GM18511 (cell line): ENCODE data around the gene PCBD1.
"Not testable (repeated sequence)": the region's sequence is repeated elsewhere in the genome, so short reads cannot be mapped to it uniquely, and the experiment has no call there.

Experiments used
- ATAC-seq: cut with Tn5 transposase; IDR thresholded peaks from one replicate; pipeline ENCODE4 v1.9.1; 2021; ENCODE audit warnings: mild to moderate bottlenecking, moderate library complexity; ENCODE audit not compliant: unreplicated experiment

Gene PCBD1

DNA sequence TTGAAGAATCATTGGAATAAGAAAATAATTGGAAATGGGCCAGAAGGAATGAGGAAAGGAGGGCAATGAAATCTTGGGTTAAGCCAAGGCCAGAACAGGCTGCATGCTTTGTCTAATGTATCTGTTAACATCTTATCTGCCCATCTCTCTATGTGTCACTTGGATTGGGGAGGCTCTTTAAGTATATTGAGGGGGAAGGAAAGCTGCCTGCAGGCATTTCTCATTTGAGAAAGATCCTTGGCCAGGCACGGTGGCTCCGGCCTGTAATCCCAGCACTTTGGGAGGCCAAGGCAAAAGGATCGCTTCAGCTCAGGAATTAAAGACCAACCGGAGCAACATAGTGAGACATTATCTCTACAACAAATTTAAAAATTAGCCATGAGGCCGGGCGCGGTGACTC, 14.3 kb downstream of the PCBD1 start:
- ATAC-seq, result no peak

DNA sequence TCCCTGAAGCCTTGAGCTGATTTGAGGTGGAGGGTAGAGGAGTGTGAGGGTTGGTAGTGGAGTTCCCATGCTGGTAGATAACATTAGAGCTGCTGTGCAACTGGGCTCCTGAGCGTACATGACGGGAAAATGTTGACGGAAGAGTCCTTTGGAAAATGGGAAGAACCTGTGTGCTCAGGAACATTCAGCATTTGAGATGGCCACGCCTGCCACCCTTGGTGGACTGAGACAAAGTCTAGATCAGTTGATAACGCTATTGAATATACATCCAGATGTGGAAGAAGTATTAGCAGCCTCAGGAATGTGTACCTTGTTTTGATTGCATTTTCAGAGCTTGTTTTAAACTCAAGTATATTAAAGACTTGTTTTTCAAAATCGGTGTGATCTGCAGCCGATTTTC, 16.1 kb downstream of the PCBD1 start:
- no peak for ATAC-seq

DNA sequence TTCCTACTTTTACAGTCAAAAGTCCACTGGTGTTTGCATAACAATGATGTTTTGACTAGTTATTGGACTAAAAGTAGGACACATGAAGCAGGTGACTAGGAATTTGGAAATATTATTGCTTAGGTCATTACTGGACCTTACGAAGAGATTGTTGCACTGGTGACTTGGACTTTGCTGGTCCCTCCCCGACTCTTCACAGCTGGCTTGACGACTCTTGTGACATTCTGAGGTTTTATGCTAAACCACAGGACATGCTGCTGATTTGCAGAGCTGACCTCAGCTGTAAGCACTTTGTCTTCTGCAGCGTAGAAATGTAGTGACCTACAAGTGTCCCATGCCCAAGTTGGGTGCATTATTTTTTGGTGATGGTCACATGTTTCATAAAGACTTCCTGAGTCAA, 21.9 kb downstream of the PCBD1 start:
- no peak for ATAC-seq

DNA sequence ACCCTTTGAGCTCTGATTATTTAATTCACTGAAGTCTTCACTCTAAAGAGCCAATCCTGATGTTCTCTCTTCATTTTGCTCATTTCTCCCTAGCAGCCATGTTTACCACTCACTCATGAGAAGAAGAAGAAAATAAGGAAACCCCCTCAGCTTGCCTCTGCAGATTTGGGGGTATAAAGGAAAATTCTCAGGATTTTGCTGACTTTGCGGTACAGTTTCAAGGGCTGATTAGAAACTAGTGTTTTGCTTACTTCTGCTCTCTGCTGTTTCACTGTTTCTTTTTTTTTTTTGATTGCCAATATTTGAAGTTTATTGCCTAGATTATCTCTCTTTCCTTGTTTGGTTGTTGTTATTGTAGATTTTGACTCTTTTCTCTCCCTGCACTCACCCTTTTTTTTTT, 23.4 kb downstream of the PCBD1 start:
- ATAC-seq, result no peak

DNA sequence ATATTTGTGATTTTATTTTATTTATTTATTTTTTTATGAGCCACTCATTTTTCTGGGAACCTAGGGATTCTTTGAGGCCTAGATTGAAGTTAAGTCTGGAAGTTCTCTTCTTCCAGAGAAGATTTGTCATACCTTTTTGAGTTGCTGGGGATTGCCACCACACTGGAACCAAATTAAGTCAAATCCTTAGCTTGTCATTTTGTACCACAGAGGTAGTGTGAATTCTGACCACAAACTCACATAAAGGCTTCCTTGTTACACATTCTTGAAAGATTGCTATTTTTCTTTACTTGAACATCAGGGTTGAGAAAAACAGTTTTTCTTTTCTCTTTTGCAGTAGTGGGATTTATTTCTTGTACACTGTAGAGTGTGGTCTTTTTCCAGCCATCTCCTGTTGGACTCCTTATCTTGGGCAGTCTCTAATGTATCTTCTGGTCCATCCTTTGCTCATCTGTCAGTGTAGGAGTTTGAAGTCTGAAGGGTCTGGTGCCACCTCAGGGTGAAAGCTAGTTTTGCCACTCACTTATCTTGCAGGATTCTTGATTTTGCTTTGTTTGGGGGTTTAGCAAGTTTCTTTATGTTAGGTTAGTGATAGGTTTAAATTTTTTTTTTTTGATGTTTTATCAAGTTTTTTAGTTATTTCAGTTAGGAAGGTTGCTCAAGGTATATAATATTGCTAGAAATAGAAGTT, 24.8 kb downstream of the PCBD1 start:
- ATAC-seq, result no peak

DNA sequence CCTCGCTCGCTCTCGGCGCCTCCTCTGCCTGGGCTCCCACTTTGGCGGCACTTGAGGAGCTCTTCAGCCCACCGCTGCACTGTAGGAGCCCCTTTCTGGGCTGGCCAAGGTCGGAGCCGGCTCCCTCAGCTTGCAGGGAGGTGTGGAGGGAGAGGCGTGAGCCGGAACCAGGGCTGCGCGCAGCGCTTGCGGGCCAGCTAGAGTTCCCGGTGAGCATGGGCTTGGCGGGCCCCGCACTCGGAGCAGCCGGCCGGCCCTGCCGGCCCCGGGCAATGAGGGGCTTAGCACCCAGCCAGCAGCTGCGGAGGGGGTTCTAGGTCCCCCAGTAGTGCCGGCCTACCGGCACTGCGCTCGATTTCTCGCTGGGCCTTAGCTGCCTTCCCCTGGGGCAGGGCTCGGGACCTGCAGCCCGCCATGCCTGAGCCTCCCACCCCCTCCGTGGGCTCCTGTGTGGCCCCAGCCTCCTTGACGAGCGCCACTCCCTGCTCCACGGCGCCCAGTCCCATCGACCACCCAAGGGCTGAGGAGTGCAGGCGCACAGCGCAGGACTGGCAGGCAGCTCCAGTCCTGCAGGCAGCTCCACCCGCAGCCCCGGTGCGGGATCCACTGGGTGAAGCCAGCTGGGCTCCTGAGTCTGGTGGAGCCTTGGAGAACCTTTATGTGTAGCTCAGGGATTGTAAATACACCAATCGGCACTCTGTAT, 26.7 kb downstream of the PCBD1 start:
- ATAC-seq, result not testable (repeated sequence)

DNA sequence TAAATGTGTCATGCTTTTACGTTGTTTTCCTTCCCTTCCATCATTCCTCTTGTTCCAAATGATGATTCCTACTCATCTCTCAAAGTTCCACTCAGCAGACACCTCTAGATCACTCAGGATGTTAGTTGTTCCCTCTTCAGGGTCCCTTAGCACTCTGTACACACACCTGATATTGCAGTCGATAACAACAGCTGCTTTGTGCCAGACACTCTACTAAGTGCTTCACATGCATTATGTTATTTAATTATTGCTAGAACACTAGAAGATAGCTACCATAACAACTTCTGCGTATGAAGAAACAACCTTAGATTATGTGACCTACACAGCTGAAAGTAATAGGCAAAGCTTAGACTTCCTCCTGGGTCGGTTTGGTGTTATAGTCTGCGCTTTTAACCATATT, 29.6 kb downstream of the PCBD1 start:
- no peak for ATAC-seq

DNA sequence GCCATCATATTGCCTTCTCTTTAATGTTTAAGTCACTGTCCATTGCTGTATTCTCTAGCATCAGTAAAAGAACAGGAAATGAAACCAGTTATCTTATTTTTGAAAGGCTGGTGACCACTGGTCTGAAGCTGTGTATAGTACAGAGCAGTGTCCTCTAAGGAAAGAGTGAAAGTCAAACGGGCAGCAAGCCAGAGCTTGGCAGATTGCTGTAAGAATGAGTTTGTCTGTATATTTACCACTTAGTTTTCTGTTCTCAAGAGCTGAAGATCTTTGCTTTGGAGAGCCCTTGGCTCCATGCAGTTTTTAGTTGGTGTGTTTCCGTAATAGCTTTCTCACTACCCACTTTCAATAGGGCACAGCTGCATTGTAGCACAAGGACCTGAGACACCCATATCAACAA, 31.9 kb downstream of the PCBD1 start:
- ATAC-seq, result no peak

DNA sequence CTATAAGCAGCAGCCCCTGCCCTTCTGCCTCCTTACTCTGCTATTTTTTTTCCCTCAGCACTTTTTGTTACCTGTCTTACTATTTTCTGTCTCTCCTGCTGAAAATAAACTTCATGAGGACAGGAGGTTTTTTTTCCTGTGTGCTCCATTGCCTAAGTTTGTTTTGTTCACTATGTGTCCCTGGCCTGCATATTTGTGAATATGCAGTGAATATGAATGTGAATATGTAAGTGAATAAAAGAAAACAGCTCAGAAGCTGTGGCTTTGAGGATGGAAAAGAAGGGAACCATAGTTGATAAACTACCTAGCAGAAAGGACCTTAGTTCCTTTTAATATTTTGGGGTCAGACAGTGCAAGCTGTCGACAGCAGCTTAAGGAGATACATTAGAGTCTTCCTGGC, 34.9 kb downstream of the PCBD1 start:
- no peak for ATAC-seq

DNA sequence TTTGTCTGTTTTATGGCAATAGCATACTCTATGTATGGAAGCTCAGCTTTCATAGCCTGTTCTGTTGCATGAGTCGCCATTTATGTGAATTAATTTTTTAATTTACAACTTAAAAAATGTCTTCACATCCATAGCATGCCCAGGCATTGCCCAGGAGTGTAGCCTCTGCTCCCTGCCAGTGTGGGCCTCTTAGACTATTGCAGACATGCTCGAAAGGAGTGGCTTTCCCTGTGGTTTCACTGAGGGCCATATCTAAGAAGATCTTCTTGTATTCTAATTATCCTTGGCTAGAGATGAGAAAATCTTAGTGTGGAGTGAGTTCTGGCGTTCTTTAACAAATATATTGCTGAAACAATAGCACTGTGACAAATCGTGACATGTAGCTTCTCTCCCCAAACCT, 35.3 kb downstream of the PCBD1 start:
- ATAC-seq, result no peak

DNA sequence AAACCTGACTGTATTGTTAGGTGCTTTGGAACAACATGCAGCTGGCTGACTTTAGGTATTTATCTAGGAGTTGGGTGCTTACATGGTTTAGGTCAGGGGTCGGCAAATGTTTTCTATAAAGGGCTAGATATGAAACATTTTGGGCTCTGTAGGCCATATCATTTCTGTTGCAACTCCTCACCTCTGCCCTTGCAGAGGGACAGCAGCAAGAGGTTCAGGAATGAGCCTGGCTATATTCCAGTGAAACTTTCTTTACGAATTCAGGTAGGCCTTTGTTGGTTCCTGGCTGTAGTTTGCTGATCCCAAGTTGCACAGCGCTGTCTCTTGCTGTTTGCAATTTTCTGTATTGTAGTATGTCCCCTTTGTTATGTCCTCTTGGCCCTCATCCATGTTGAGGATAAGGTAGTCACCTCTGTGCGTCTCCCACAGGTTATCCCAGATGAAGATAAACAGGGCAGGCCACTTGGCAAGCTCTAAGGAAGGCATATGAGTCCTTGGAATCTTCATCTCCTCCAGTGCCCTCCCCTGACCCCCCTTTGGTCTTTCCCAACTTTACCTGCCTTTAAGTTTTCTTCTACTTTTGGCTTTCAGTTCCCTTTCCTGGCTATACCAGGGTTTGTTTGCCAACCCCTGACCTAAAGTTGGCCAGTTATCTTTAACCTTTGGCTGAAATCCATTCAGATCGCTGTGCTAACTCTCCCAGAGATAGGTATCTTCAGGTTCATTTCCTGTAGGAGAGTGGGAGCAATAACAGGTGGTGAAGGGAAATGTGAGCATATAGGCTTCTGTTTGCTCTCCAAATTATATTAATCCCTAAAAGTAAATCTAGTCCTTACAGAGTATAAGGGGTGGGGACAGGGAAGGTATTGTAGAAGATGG, 36.5 kb downstream of the PCBD1 start:
- ATAC-seq, result no peak

DNA sequence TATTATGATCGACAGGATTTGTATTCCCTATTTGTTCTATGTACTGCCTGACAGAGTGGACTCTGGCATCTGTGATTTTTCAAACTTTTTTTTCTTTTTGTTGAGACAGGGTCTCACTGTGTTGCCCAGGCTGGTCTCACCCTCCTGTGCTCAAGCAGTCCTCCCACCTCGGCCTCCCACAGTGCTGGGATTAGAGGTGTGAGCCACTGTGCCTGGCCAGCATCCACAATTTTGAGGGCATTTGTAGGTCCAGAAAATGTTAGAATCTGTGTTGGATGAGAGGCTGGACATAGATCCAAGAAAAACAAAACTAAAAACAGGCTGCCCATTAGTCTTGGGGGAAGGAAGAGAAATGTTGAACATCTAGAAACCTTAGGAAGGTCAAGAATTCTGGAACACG, 38.3 kb downstream of the PCBD1 start:
- no peak for ATAC-seq

DNA sequence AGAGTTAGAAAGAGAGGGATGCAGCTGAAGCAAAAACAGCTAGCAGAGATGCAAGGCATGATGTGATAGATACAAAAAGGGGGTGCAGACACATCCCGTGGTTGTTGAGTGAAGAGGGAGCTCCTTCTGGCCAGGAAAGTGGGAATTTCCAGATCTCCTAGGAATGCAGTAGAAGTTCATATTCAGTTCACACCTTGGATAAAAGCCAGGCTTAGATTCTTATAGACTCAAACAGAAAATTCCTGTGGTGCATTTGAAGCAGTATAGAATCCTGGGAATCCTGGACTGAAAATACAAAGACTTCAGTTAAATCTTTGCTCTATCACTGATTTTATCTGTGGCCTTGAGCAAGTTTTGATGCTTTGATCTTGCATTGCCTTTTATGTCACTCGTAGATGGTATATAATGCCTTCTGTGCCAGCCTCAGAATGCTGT, 38.8 kb downstream of the PCBD1 start:
- ATAC-seq, result no peak

DNA sequence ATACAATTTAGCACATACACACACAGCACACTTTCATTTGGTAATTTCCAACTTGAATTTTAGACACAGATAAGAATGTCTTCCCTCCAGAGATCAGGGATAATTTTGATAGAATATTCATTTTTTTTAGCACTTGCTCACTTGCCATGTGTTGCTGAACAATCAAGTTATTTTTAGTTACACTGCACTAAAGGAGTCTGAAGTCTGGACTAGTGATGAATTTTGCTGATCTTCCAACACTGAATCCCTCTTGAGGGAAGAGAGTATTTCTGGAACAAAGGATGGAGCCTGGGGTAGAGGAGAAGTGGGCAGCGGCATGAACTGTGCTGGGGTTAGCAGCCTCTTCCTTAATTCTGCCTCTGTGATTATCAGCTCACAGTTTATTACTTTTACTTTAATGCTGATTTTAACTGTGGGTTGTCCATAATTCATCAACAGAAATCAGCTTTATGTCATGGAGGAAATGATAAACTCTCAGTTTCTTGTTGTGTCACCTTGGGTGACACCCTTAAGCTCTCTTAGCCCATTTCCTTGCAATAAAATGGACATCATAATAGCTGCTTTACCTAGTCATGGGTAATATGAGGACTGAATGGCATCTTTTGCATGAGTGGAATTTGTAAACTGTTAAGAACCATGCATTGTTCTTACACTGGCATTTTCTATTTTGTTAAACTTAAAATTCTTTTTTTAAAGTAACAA, 40.6 kb downstream of the PCBD1 start:
- no peak for ATAC-seq

DNA sequence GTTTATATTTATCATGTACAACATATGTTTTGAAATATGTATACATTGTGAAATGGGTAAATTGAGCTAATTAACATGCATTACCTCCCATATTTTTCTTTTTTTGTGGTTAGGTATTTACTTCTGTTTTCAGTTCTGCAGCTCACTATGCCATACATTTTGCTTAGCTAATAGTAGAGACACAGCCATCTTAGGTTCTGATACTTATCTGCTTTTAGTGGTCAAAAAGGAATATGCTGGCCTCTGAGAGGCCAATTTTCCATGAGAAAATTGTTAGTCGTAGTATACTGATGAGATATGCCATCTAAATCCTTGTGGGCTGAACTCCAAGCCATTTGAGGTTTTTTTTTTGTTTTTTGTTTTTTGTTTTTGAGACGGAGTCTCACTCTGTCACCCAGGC, 41.6 kb downstream of the PCBD1 start:
- no peak for ATAC-seq

DNA sequence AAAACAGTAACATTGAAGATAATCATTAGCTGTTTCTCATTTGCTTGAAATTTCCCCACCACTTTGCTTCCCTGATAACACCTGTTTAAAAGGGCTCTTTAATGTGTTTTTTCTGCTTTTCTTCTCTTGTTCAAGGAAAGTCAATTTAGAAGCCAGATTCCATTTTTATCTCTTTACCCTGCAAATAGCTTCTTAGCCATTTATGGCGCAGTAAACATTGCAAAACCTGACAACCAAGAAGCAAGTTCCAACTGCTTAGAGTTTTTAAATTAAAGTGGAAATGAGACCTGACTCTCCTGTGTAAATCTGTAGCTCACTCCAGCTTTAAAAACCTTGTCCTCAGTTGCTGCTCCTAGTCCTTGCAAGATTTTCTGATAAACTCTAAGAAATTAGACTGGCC, 42.5 kb downstream of the PCBD1 start:
- no peak for ATAC-seq

DNA sequence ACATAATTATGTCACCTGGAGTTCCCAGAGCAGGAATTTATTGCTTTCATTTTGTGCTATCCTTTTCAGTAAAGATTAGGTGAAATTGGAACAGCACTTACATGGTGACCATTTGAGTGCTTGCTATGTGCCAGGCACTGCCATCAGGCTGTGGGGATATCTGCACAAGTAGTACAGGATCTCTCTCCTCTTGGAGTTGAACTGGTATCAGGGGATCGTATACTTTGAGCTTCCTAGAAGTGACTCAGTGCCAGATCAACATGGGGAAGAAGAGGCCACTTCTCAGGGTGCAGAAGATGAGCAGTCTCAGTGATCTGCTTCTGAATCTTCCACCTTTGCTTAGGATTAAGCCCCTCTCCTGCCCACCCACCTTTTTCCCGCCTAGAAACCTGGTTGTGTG, 43.1 kb downstream of the PCBD1 start:
- ATAC-seq, result no peak

DNA sequence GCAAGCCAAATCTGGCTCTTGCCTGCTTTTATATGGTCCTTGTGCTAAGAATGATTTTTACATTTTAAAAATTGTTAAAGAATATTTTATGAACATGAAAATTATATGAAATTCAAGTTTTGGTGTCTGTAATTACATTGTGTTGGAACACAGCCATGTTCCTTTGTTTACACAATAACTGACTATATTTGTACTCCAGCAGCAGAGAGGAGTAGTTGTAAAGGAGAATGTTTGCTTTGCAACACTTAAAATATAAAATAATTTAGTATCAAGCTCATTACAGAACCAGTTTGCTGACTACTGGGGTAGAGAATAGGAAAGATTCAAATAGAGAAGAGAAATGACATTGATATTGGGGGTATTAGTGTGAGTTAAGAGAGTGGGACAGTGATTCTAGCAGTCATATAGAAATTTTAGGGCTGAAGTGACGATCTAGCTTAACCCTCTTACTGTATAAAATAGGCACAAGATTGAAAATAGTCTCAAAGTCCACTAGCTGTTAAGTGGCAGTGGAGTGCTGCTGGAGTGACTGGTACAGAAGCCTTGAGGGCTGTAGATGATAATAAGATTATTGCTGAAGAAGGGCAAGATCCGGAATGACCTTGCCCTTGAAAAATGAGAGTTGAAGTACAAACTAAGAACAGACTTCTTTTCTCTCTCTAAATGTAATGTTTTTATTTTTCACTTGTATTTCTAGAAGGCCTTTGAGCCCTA, 44.4 kb downstream of the PCBD1 start:
- no peak for ATAC-seq

DNA sequence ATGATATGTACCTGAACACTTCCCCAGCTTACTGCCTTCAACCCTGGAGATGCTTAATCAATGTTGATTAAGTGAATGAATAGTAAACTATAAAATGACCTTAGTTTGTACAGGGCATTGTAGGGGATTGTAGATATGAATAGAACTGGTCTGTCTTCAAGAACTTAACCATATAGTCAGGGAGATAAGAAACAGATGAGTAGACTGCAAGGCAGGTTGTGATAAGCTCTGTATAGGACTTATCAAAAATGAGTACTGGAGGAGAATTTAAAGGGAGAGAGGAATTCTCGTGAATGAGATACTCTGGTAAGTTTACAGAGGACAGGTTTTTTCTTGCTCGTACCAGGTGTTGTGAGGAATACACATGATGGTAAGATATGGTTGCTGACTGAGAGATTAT, 45.0 kb downstream of the PCBD1 start:
- ATAC-seq, result no peak

DNA sequence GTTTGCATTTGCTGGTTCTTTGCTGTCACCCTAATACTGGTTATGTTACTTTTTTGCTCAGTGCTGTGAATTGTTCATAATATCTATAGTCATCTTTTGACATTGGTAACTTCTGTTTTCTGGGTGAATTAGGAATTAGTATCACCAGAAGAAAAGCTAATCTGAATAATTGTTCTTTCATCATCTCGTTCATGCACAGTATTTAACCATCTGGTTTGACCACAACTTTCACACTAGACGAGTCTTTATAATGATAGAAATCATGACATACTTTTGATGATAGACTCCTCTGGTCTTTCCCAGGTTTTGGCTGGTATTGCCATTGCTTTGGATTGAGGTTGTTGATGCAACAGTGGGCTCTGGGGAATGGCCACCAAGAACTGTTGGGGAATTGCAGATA, 47.5 kb downstream of the PCBD1 start:
- ATAC-seq, result no peak
